Subcutaneous abdominal adipose tissue (tissue), 5 donors: ENCODE measurements around the gene GPR18.
A peak's percentile ranks its signal among the peaks of the same experiment; 100 is the strongest.

Experiments used
- H3K27ac ChIP-seq: one replicate; pipeline ENCODE4 v1.7.0; 2013; ENCODE audit warnings: low read depth, mild to moderate bottlenecking, inconsistent platforms, low read length, moderate library complexity
- H3K27me3 ChIP-seq, 5 donors: one replicate each; pipeline ENCODE4 v1.7.0; 2013; ENCODE audit warnings: low read length in 5 of 5, inconsistent platforms in 1 of 5; ENCODE audit not compliant: control insufficient read depth in 5 of 5, insufficient read depth in 4 of 5
- H3K36me3 ChIP-seq, 5 donors: one replicate each; pipeline ENCODE4 v1.7.0; 2013; ENCODE audit warnings: low read length in 5 of 5; ENCODE audit not compliant: control insufficient read depth in 5 of 5, insufficient read depth in 5 of 5
- H3K4me1 ChIP-seq, 5 donors: one replicate each; pipeline ENCODE4 v1.7.0; 2013; ENCODE audit warnings: low read length in 5 of 5, mild to moderate bottlenecking in 3 of 5, moderate library complexity in 1 of 5; ENCODE audit not compliant: control insufficient read depth in 5 of 5, insufficient read depth in 5 of 5
- H3K4me3 ChIP-seq, 5 donors: one replicate each; pipeline ENCODE4 v1.7.0; 2013; ENCODE audit warnings: low read length in 5 of 5, low read depth in 1 of 5
- H3K9ac ChIP-seq, 5 donors: one replicate each; pipeline ENCODE4 v1.7.0; 2013; ENCODE audit warnings: low read length in 5 of 5, mild to moderate bottlenecking in 4 of 5, moderate library complexity in 3 of 5
- H3K9me3 ChIP-seq, 5 donors: one replicate each; pipeline ENCODE4 v1.7.0; 2013; ENCODE audit warnings: low read length in 5 of 5; ENCODE audit not compliant: control insufficient read depth in 5 of 5
- donor health status: healthy.
- donor health status: healthy.
- donor health status: healthy.
- donor health status: healthy.
- donor health status: healthy.

GPR18 gene, protein sequence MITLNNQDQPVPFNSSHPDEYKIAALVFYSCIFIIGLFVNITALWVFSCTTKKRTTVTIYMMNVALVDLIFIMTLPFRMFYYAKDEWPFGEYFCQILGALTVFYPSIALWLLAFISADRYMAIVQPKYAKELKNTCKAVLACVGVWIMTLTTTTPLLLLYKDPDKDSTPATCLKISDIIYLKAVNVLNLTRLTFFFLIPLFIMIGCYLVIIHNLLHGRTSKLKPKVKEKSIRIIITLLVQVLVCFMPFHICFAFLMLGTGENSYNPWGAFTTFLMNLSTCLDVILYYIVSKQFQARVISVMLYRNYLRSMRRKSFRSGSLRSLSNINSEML

DNA sequence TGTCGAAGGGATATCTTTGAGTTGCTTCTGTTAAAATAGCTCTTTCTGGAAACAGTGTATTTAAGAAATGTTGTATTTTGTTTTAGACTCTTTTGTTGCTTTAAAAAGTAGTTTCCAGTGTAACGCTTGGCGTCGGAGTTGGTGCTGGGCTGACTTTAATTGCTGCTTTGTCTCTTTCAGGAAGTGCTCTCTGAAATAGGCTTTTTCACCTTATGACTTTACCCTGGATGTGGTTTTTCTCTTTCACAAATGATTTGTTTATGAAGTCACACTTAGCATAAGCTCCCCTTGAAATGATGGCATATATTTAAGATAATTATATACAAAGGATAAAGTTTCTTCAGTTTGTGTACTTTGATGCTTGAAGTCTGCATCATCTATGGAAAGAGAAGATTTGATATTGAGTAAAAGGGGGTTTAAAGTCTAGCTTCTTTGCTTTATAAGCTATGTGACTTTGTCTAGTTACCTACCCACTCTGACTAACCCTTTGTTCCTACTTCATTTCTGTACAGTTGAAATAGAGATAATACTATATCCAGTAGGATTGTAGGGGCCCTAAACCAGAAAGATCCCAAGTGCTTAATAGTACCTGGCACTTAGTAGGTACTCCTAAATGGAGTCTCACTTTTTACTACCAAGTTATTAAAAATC is at the start of gene GPR18:
TSS of gene GPR18 (minus strand) at position 170 of the 651 bp plus-strand sequence. CDS start 2,507 bp downstream, outside the sequence.
- Histone ChIP-seq H3K9ac (no peak within 1 kb of the TSS), H3K9me3 (no peaks in the 10 kb centered on the region), H3K27me3 (no peaks in the 10 kb centered on the region), H3K27ac (no peak within 1 kb of the TSS), H3K4me1 (peaks cover 0 to 21% (median 2%) of the 10 kb centered on the region in 5 donors), H3K4me3 (no peak within 1 kb of the TSS), H3K36me3 (peaks cover 0 to 16% (median 6%) of the 10 kb centered on the region in 5 donors)

DNA sequence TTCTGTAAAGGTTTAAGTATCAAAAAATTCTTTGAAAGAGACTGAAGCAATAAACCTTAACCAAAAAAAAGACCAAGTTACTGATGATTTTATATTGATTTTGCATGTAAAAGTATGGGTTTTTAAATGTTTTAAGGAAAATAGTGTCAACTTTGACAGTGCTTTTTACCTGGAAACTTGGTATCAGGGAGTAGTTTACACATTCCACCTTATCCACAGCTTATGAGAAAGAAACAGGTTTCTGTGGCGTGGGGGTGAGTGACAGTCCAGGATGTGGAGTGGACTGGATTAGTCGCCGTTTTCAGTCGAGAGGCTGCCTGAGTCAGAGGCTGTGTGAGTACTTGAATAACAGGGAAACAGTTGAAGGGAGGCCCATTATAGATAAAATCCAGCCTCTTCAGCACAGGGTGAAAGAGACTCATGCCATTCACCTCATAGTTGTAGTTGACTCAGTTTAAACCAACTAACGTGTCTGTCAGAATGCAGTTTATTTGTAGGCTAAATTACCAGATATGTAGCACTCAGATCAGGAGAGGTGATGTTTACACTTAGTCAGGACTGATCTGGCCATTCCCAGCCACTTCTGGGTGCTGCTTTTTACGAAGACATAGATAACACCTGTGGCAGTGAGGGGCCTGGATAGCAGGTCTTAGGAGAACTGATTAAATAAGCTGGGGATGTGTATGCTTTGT is 49.6 kb upstream of the GPR18 start:
- Histone ChIP-seq H3K27me3 (no peaks in the 10 kb centered on the region), H3K4me3 (no peak overlapping the region), H3K27ac (peak overlapping the region; percentile 5), H3K36me3 (peaks cover 0 to 13% (median 3%) of the 10 kb centered on the region in 5 donors), H3K9me3 (no peaks in the 10 kb centered on the region), H3K9ac (peak overlapping the region in 1 of 5 donors; percentile 2), H3K4me1 (peaks cover 2 to 28% (median 15%) of the 10 kb centered on the region in 5 donors)

DNA sequence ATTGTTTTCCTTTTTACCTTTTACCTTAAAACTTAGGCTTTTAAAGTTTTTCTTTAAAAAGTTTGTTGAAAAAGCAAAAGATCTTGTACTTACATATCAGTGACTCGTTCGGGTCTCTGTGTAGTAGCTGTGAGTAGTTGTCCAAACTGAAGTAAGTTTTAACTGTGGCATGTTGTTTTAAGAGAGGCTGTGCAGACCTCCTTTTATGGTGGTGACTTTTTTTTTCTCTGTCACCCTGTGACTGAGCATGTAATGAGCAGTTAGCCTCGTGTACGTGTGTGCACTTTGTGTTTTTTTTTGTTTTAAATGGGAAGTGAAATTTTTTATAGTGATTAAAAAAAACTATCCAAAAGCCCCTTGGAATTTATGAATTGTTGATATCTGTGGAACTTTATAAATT is 49.1 kb upstream of the GPR18 start, which contains the start of gene GPR183:
TSS of gene GPR183 (minus strand) at position 153 of the 400 bp plus-strand sequence. CDS start 11,254 bp downstream, outside the sequence.
- peak within 1 kb of the TSS in 4 of 5 donors; percentile 14 to 65 (median 18) for H3K9ac ChIP-seq
- peak within 1 kb of the TSS; percentile 9 for H3K27ac ChIP-seq
- peaks cover 0 to 13% (median 3%) of the 10 kb centered on the region in 5 donors for H3K36me3 ChIP-seq
- no peaks in the 10 kb centered on the region for H3K9me3 ChIP-seq
- H3K4me3 ChIP-seq, result peak within 1 kb of the TSS; percentile 13 to 62 (median 48)
- H3K4me1 ChIP-seq, result peaks cover 0 to 29% (median 10%) of the 10 kb centered on the region in 5 donors
- H3K27me3 ChIP-seq, result no peaks in the 10 kb centered on the region

DNA sequence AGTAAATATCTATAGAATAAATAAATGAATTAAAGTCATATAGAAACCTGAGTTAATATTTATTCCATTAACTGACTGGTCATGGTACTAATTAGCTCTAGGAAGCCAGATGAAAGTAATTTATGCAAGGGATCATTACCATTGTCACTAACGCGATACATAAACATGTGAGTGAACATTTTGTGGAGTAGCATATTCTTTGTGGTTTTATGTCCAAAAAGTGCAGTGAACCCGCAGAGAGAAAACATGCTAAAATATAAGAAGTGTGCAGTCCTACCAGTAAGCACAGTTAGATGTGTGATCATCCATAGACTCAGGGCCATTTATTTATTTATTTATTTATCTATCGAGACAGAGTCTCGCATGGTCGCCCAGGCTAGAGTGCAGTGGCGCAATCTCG is 47.4 kb upstream of the GPR18 start:
- H3K9me3 ChIP-seq, result no peaks in the 10 kb centered on the region
- H3K9ac ChIP-seq, result peak overlapping the region in 1 of 5 donors; percentile 65
- no peak overlapping the region for H3K27ac ChIP-seq
- peaks cover 0 to 20% (median 6%) of the 10 kb centered on the region in 5 donors for H3K4me1 ChIP-seq
- peaks cover 0 to 13% (median 3%) of the 10 kb centered on the region in 5 donors for H3K36me3 ChIP-seq
- peak overlapping the region in 3 of 5 donors; percentile 3 to 62 (median 48) for H3K4me3 ChIP-seq
- no peaks in the 10 kb centered on the region for H3K27me3 ChIP-seq

DNA sequence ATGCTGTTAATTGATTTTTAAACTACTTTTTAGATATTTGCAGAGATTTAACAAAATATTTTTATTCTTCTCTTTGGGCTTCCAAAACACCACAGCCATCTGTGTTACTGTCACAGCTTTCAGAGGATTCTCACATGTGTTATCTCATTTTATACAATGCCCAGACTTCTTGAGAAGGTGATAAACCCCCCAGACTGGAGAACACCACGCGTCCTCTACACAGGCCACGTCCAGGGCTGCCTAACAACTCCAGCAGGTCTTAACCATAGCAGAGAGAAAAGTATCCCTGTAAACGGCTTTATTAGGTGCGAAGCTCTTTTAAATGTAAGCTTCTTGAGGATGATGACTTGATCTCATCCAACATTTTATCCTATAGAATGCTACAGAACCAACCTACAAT is 47.0 kb upstream of the GPR18 start:
- Histone ChIP-seq H3K4me3 (peak overlapping the region in 3 of 5 donors; percentile 7 to 62 (median 48)), H3K27ac (no peak overlapping the region), H3K36me3 (peaks cover 0 to 13% (median 3%) of the 10 kb centered on the region in 5 donors), H3K27me3 (no peaks in the 10 kb centered on the region), H3K9ac (peak overlapping the region in 1 of 5 donors; percentile 26), H3K9me3 (no peaks in the 10 kb centered on the region), H3K4me1 (peaks cover 0 to 20% (median 6%) of the 10 kb centered on the region in 5 donors)

DNA sequence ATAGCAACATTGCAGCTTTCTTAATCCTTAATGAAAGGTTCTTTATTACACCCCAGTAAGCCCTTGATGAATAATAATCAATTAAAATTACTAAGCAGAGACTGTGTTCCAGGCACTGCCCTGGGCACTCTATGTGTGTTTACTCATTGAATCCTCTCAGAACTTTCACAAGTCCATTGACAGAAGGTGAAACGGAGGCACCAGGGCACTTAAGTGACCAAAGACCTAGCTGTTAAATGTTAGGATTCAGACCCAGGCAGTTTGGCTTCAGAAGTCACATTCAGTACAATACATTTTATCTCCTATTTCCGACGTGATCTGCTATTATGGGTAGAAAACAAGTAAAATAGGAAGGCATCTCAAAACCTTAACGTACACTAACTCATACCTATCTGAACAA is 46.4 kb upstream of the GPR18 start:
- Histone ChIP-seq H3K36me3 (peaks cover 0 to 13% (median 3%) of the 10 kb centered on the region in 5 donors), H3K9me3 (no peaks in the 10 kb centered on the region), H3K4me3 (peak overlapping the region in 3 of 5 donors; percentile 19 to 40 (median 21)), H3K27ac (no peak overlapping the region), H3K27me3 (no peaks in the 10 kb centered on the region), H3K9ac (no peak overlapping the region), H3K4me1 (peaks cover 0 to 25% (median 6%) of the 10 kb centered on the region in 5 donors)

DNA sequence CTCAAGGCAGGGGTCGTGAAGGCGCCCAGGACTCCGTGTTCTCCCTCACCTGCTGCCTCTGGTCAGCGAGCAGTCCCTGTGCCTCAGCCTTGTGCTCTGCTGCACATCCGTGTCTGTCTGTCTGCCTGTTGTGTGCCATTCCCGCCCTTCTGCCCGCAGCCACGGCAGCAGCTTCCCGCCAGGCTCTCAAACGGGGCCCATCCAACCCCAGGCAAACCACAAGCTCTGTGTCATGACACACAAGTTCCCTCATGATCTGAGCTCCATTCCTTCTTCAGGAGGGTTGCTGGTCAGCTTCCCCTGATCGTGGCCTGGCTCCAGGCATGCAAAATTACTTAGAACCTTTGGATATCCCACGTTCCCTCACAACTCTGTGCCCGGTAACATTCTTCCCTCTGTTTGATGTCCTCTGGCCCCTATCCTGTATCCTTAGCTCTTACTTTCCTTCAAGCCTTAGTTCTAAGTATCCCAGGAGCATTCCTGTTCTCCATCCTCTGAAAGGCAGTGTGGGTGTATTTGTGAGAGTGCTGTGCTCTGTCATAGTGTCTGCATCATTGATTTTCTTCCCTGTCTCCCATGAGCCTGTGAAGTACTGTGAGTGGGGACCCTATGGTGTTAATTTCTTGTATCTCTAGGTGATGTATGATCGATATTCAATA is 45.8 kb upstream of the GPR18 start:
- Histone ChIP-seq H3K4me3 (peak overlapping the region; percentile 9 to 40 (median 19)), H3K27me3 (no peaks in the 10 kb centered on the region), H3K9me3 (no peaks in the 10 kb centered on the region), H3K4me1 (peaks cover 0 to 25% (median 6%) of the 10 kb centered on the region in 5 donors), H3K27ac (no peak overlapping the region), H3K36me3 (peaks cover 0 to 13% (median 3%) of the 10 kb centered on the region in 5 donors), H3K9ac (peak overlapping the region in 1 of 5 donors; percentile 21)

DNA sequence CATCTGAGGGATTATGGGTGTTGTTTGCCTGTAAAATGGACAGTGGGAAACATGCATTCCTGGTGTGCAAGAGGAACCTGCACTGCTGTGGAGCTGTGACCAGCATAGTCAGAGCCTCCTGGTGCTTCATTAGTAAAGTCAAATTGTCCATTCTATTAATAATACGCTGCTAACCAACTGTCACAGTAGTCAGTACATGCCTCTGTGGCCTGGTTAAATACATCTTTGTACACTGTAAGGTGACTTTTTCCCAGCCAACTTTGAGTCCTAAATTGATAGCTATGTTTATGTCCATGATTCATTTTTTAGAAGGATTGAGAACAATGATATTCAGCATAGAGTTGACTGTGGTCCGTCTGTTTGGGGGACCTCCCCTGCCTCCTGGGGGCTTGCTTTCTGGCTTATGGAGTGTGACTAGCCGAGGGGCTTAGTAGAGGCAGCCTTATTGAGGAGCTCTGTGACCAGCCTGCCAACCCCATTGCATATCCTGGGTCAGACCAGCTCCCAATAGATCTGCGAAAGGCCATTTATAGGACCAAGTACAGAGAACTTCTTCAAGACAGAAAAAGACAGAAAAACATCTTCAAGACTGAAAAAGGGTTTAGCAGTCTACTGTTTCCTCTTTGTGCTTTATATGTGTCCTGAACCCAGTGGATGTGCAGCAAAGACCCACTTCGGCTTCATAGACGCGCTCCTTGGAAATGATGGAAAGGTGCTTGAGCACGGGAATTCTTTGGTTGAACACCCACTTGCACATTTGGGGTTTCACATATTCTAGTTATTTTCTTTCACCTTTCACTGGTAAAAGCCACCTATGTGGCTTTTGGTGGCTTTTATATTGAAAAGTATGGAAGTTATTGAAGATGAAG is 44.7 kb upstream of the GPR18 start:
- Histone ChIP-seq H3K4me3 (no peak overlapping the region), H3K9me3 (no peaks in the 10 kb centered on the region), H3K27me3 (no peaks in the 10 kb centered on the region), H3K27ac (no peak overlapping the region), H3K9ac (no peak overlapping the region), H3K4me1 (peaks cover 0 to 21% (median 3%) of the 10 kb centered on the region in 5 donors), H3K36me3 (peaks cover 0 to 13% (median 0%) of the 10 kb centered on the region in 5 donors)
